HepG2 (cell line): ENCODE results near the gene ATP11A. TPM values are rescaled to one million over a fixed set of nuclear protein-coding genes. Genes with fewer than 3 reads are reported as not detected.

ENCODE experiments used
- ATRX ChIP-seq: sonication (generic); formaldehyde crosslinking; IDR thresholded peaks from 2 replicates; pipeline ENCODE4 v1.4.0; 2020; ENCODE audit warnings: missing genetic modification reagents, borderline replicate concordance
- EZH2 ChIP-seq: conservative IDR thresholded peaks from 2 replicates; pipeline ENCODE4 v1.6.1; 2012; ENCODE audit warnings: mild to moderate bottlenecking, low read depth, low read length, moderate library complexity
- THAP11 ChIP-seq: IDR thresholded peaks from 2 replicates; pipeline ENCODE4 v1.6.1; 2016; ENCODE audit warnings: missing biosample characterization, missing genetic modification reagents
- ZEB1 ChIP-seq: IDR thresholded peaks from 2 replicates; pipeline ENCODE4 v1.6.1; 2012; ENCODE audit warnings: mild to moderate bottlenecking, low read depth, inconsistent platforms; ENCODE audit not compliant: insufficient replicate concordance
- ZFP62 ChIP-seq: sonication (generic); formaldehyde crosslinking; IDR thresholded peaks from 2 replicates; pipeline ENCODE4 v1.4.0; 2020; ENCODE audit warnings: missing genetic modification reagents
- ZNF10 ChIP-seq: sonication (generic); formaldehyde crosslinking; IDR thresholded peaks from 2 replicates; pipeline ENCODE4 v1.4.0; 2020; ENCODE audit warnings: mild to moderate bottlenecking, low read depth, missing genetic modification reagents, borderline replicate concordance
- ZNF260 ChIP-seq: sonication (generic); formaldehyde crosslinking; IDR thresholded peaks from 2 replicates; pipeline ENCODE4 v1.4.0; 2020; ENCODE audit warnings: missing genetic modification reagents, low read depth, mild to moderate bottlenecking, borderline replicate concordance
- ZNF652 ChIP-seq: IDR thresholded peaks from 2 replicates; pipeline ENCODE4 v1.6.1; 2016; ENCODE audit warnings: low read depth, borderline replicate concordance
- ZNF761 ChIP-seq: sonication (generic); formaldehyde crosslinking; conservative IDR thresholded peaks from 2 replicates; pipeline ENCODE4 v1.4.0; 2020; ENCODE audit warnings: mild to moderate bottlenecking, missing genetic modification reagents
- ZNF841 ChIP-seq: sonication (generic); formaldehyde crosslinking; IDR thresholded peaks from 2 replicates; pipeline ENCODE4 v1.8.1; 2023; ENCODE audit warnings: missing genetic modification reagents, borderline replicate concordance
- ZSCAN29 ChIP-seq: sonication (generic); formaldehyde crosslinking; conservative IDR thresholded peaks from 2 replicates; pipeline ENCODE4 v1.4.0; 2020; ENCODE audit warnings: mild to moderate bottlenecking, missing genetic modification reagents
- polyA plus RNA-seq, 8 experiments: library from polyadenylated mRNA; depleted of rRNA in 3 of 8; stranded (reverse) in 7 of 8; unstranded in 1 of 8; fragments of >200 nt; fragmentation: Illumina TruSeq in 4 of 8; extraction: Trizol in 4 of 8; gene quantifications; 2 replicates each; pipeline versions ENCODE4 v1.2.1 to v1.2.3, GENCODE V29; 2011 to 2016; ENCODE audit warnings: low read depth in 4 of 8, missing spikeins in 1 of 8, mixed read lengths in 1 of 8; ENCODE audit not compliant: insufficient read depth in 1 of 8
- total RNA-seq, 5 experiments: library from RNA; depleted of rRNA; stranded (reverse); fragments of >200 nt; fragmentation: Illumina TruSeq; extraction: Trizol; gene quantifications; 2 replicates each; pipeline ENCODE4 v1.2.3, GENCODE V29; 2016; ENCODE audit warnings: low read depth in 1 of 5
- TF ChIP-seq, protein P1 (sequence below): sonication (generic); formaldehyde crosslinking; IDR thresholded peaks from 2 replicates; pipeline ENCODE4 v1.5.0; 2020; ENCODE audit warnings: mild to moderate bottlenecking, missing genetic modification reagents, borderline replicate concordance
- TF ChIP-seq, protein P2 (sequence below): sonication (generic); formaldehyde crosslinking; IDR thresholded peaks from 2 replicates; pipeline ENCODE4 v1.5.1; 2020; ENCODE audit warnings: mild to moderate bottlenecking, missing genetic modification reagents, borderline replicate concordance
- TF ChIP-seq, protein P3 (sequence below): sonication (generic); formaldehyde crosslinking; conservative IDR thresholded peaks from 2 replicates; pipeline ENCODE4 v1.8.0; 2022; ENCODE audit warnings: mild to moderate bottlenecking, moderate library complexity, missing genetic modification reagents
- TF ChIP-seq, protein P4 (sequence below): sonication (generic); IDR thresholded peaks from 2 replicates; pipeline ENCODE4 v1.6.1; 2016; ENCODE audit warnings: low read depth, borderline replicate concordance

The ATP11A gene
- total and polyA plus RNA-seq, 2 of the 13 experiments (the other 11 are each of a cell fraction or from before 2014, with no cell fraction given) = 18.4 to 20.1 TPM

DNA sequence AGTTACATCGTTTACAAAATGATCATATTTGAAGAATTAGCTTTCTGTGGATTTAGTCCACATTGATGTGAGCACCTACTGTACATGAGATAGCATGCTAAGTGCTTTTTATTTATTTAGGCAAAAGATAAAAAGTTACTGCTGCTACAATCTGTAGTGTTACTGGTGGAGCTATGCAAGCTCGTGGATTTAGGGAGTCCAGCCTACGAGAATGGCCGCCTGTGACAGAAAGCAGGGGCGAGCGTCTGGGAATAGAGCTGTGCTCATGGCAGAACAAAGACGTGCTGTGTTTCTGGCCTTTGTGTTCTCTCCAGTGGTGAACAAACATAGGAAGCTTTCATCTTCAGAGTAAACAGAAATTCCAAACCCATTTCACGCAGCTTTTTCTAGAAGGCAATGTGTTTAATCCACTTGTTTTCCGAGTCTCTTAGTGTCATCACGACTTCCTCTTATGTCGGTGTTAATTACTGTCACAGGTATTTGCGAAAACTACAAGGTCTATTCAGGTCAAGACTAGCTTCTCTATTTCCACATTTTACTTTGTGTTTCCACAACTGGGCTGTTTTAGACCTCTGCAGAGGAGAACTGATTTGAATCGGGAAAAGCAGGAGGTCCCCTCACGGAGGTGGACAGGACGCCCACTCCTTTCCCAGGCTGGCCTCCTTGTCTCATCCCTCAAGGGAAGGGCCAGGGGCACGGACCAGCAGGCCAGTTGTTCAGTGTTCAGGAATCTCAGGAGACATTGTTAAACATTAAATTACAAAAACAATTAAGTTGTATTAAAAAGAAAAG lies 67.3 kb downstream of the ATP11A start (continued):
- TF ChIP-seq, protein P1, sequence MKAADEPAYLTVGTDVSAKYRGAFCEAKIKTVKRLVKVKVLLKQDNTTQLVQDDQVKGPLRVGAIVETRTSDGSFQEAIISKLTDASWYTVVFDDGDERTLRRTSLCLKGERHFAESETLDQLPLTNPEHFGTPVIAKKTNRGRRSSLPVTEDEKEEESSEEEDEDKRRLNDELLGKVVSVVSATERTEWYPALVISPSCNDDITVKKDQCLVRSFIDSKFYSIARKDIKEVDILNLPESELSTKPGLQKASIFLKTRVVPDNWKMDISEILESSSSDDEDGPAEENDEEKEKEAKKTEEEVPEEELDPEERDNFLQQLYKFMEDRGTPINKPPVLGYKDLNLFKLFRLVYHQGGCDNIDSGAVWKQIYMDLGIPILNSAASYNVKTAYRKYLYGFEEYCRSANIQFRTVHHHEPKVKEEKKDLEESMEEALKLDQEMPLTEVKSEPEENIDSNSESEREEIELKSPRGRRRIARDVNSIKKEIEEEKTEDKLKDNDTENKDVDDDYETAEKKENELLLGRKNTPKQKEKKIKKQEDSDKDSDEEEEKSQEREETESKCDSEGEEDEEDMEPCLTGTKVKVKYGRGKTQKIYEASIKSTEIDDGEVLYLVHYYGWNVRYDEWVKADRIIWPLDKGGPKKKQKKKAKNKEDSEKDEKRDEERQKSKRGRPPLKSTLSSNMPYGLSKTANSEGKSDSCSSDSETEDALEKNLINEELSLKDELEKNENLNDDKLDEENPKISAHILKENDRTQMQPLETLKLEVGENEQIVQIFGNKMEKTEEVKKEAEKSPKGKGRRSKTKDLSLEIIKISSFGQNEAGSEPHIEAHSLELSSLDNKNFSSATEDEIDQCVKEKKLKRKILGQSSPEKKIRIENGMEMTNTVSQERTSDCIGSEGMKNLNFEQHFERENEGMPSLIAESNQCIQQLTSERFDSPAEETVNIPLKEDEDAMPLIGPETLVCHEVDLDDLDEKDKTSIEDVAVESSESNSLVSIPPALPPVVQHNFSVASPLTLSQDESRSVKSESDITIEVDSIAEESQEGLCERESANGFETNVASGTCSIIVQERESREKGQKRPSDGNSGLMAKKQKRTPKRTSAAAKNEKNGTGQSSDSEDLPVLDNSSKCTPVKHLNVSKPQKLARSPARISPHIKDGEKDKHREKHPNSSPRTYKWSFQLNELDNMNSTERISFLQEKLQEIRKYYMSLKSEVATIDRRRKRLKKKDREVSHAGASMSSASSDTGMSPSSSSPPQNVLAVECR (CRISPR knock-in tag) = peak; percentile 52; the same call in 1 of the 2 replicates
- TF ChIP-seq ZNF841 = no peak
- no peak for TF ChIP-seq EZH2
- TF ChIP-seq, protein P2, sequence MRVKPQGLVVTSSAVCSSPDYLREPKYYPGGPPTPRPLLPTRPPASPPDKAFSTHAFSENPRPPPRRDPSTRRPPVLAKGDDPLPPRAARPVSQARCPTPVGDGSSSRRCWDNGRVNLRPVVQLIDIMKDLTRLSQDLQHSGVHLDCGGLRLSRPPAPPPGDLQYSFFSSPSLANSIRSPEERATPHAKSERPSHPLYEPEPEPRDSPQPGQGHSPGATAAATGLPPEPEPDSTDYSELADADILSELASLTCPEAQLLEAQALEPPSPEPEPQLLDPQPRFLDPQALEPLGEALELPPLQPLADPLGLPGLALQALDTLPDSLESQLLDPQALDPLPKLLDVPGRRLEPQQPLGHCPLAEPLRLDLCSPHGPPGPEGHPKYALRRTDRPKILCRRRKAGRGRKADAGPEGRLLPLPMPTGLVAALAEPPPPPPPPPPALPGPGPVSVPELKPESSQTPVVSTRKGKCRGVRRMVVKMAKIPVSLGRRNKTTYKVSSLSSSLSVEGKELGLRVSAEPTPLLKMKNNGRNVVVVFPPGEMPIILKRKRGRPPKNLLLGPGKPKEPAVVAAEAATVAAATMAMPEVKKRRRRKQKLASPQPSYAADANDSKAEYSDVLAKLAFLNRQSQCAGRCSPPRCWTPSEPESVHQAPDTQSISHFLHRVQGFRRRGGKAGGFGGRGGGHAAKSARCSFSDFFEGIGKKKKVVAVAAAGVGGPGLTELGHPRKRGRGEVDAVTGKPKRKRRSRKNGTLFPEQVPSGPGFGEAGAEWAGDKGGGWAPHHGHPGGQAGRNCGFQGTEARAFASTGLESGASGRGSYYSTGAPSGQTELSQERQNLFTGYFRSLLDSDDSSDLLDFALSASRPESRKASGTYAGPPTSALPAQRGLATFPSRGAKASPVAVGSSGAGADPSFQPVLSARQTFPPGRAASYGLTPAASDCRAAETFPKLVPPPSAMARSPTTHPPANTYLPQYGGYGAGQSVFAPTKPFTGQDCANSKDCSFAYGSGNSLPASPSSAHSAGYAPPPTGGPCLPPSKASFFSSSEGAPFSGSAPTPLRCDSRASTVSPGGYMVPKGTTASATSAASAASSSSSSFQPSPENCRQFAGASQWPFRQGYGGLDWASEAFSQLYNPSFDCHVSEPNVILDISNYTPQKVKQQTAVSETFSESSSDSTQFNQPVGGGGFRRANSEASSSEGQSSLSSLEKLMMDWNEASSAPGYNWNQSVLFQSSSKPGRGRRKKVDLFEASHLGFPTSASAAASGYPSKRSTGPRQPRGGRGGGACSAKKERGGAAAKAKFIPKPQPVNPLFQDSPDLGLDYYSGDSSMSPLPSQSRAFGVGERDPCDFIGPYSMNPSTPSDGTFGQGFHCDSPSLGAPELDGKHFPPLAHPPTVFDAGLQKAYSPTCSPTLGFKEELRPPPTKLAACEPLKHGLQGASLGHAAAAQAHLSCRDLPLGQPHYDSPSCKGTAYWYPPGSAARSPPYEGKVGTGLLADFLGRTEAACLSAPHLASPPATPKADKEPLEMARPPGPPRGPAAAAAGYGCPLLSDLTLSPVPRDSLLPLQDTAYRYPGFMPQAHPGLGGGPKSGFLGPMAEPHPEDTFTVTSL (CRISPR knock-in tag) = peak; percentile 93; the same call in 1 of the 2 replicates
- TF ChIP-seq, protein P3, sequence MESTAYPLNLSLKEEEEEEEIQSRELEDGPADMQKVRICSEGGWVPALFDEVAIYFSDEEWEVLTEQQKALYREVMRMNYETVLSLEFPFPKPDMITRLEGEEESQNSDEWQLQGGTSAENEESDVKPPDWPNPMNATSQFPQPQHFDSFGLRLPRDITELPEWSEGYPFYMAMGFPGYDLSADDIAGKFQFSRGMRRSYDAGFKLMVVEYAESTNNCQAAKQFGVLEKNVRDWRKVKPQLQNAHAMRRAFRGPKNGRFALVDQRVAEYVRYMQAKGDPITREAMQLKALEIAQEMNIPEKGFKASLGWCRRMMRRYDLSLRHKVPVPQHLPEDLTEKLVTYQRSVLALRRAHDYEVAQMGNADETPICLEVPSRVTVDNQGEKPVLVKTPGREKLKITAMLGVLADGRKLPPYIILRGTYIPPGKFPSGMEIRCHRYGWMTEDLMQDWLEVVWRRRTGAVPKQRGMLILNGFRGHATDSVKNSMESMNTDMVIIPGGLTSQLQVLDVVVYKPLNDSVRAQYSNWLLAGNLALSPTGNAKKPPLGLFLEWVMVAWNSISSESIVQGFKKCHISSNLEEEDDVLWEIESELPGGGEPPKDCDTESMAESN (CRISPR knock-in tag) = 0 out of 2 replicates have a peak, but pooled peaks have one; percentile 27
- TF ChIP-seq THAP11 (CRISPR knock-in tag) = peak; percentile 63; the same call in 1 of the 2 replicates
- no peak for TF ChIP-seq ZFP62 (CRISPR knock-in tag)
- TF ChIP-seq, protein P4, sequence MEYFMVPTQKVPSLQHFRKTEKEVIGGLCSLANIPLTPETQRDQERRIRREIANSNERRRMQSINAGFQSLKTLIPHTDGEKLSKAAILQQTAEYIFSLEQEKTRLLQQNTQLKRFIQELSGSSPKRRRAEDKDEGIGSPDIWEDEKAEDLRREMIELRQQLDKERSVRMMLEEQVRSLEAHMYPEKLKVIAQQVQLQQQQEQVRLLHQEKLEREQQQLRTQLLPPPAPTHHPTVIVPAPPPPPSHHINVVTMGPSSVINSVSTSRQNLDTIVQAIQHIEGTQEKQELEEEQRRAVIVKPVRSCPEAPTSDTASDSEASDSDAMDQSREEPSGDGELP = 0 out of 2 replicates have a peak, but pooled peaks have one; percentile 12
- 0 out of 2 replicates have a peak, but pooled peaks have one; percentile 23 for TF ChIP-seq ZNF652 (CRISPR knock-in tag)
- no peak for TF ChIP-seq ZNF260 (CRISPR knock-in tag)
- no peak for TF ChIP-seq ZNF761 (CRISPR knock-in tag)
- TF ChIP-seq ZEB1 = no peak
- no peak for TF ChIP-seq ATRX (CRISPR knock-in tag)
- TF ChIP-seq ZNF10 = no peak
- peak; percentile 83; the same call in 1 of the 2 replicates for TF ChIP-seq ZSCAN29 (CRISPR knock-in tag)
